Right lobe of liver (tissue), 6 donors: ENCODE data around the gene ARNT2. TPM values are rescaled to one million over a fixed set of nuclear protein-coding genes. Genes with fewer than 3 reads are reported as not detected.
"Not testable (repeated sequence)": the region's sequence is repeated elsewhere in the genome, so short reads cannot be mapped to it uniquely, and the experiment has no call there.

Source experiments
- ATAC-seq, 4 donors: fragments of 200-7000 bp; cut with Tn5 transposase; one replicate each; pipeline ENCODE4 v1.9.1; 2020; ENCODE audit warnings: mild to moderate bottlenecking in 4 of 4, moderate library complexity in 4 of 4
- DNase-seq, 3 donors: peaks; one replicate each; pipeline ENCODE4 v3.0.0-alpha.2; 2020
- H3K27ac ChIP-seq, 3 donors: fragments of 200-600 bp; one replicate each; pipeline ENCODE4 v1.8.0; 2022
- H3K27me3 ChIP-seq, 2 donors: fragments of 200-600 bp; one replicate each; pipeline ENCODE4 v1.8.0; 2022
- H3K36me3 ChIP-seq, 4 donors: fragments of 200-600 bp; sonication (generic) in 1 of 4; one replicate each; pipeline versions ENCODE4 v1.5.1 to v1.8.0; 2017 to 2022; ENCODE audit warnings: control low read depth in 1 of 4
- H3K4me1 ChIP-seq, 4 donors: fragments of 200-600 bp; sonication (generic) in 1 of 4; one replicate each; pipeline versions ENCODE4 v1.5.1 to v1.8.0; 2017 to 2022; ENCODE audit warnings: control low read depth in 1 of 4
- H3K4me3 ChIP-seq, 3 donors: fragments of 200-600 bp; one replicate each; pipeline ENCODE4 v1.8.0; 2022
- H3K9me3 ChIP-seq, 4 donors: fragments of 200-600 bp; sonication (generic) in 1 of 4; one replicate each; pipeline versions ENCODE4 v1.5.1 to v1.8.0; 2017 to 2022; ENCODE audit warnings: control low read depth in 1 of 4
- POLR2A ChIP-seq: fragments of 450-650 bp; IDR thresholded peaks from one replicate; pipeline ENCODE4 v1.6.1; 2017; ENCODE audit warnings: antibody characterized with exemption, mild to moderate bottlenecking
- WGBS: methylation state at CpG from one replicate; pipeline ENCODE4 v1.1.6; 2018; ENCODE audit warnings: low coverage, low lambda C conversion rate; ENCODE audit not compliant: insufficient coverage; ENCODE audit errors: missing lambda C conversion rate; 5-methylcytosine and 5-hydroxymethylcytosine counted together
- intact Hi-C, 2 donors: fragments of 100-400 bp; cut with DNase I; formaldehyde crosslinking; loops; one replicate each; pipeline versions ENCODE4 v1.11.2 to v1.14.1; 2022
- total RNA-seq, 6 experiments: library from RNA; depleted of rRNA in 2 of 6; stranded (reverse); fragments of >200 nt in 2 of 6; fragmentation: NEBNext Ultra II Directional in 3 of 6; extraction: Animal tissue kit (Norgen Biotek cat#: 25700) in 3 of 6; gene quantifications; one replicate each; pipeline versions ENCODE4 v1.1.0 to v1.2.4, GENCODE V29; 2016 to 2023
- TF ChIP-seq, protein P1 (sequence below), 4 donors: fragments of 200-600 bp in 3 of 4; fragments of 450-650 bp in 1 of 4; IDR thresholded peaks; one replicate each; pipeline versions ENCODE4 v1.5.1 to v1.8.0; 2016 to 2022; ENCODE audit warnings: antibody characterized with exemption in 4 of 4, mild to moderate bottlenecking in 2 of 4
- donor health status: DM: no; HTN: yes; CAD: no.
- donor health status: DM: no; HTN: no; CAD: no.
- donor health status: DM: no; HTN: no; CAD: no.
- donor health status: DM: no; HTN: yes; CAD: no.
- donor health status: DM: no; HTN: yes; CAD: no.

ARNT2 gene
- total RNA-seq, 6 experiments from 2014 or later = 0.12 to 1.3 (median 0.46) TPM

DNA sequence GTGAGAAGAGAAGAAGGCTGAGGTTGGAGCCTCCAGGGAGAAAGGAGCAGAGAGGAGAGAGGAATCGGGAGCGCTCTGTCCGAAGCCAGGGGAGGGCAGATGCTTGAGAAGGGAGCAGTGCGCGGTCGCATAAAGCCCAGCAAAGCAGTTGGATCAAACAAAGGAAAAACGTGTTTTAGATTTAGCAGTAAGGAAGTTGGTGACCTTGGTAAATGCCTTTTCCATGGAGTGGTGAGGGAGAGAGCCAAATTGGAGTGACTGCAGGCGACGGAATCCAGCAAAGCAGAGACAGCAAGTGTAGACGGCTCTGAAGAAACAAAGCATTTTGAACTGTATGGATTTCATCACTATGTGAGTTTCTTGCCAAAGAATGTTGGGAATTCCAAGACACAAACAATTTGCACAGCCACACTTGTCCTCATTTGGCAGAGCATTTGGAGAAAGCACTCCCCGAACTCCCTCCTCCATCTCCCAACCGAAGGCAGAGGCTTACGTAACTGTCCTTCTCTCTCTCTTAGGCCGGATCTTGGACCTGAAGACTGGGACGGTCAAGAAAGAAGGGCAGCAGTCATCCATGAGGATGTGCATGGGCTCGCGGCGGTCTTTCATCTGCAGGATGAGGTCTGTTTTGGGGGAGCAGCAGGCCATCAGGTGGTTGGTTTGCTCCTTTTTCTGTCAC, 103.6 kb downstream of the ARNT2 start:
- DNase-seq (no peak), ATAC-seq (peak in 2 of 4 donors; percentile 32 to 34)
- Histone ChIP-seq H3K4me3 (no peak overlapping the region), H3K4me1 (no peaks in the 10 kb centered on the region), H3K27me3 (no peaks in the 10 kb centered on the region), H3K9me3 (no peaks in the 10 kb centered on the region), H3K27ac (no peak overlapping the region), H3K36me3 (no peaks in the 10 kb centered on the region)
- WGBS = 53% methylated on average over 15 of the region's 18 CpGs
- intact Hi-C loops = no loop called here
- TF ChIP-seq POLR2A = no peak
- TF ChIP-seq, protein P1, sequence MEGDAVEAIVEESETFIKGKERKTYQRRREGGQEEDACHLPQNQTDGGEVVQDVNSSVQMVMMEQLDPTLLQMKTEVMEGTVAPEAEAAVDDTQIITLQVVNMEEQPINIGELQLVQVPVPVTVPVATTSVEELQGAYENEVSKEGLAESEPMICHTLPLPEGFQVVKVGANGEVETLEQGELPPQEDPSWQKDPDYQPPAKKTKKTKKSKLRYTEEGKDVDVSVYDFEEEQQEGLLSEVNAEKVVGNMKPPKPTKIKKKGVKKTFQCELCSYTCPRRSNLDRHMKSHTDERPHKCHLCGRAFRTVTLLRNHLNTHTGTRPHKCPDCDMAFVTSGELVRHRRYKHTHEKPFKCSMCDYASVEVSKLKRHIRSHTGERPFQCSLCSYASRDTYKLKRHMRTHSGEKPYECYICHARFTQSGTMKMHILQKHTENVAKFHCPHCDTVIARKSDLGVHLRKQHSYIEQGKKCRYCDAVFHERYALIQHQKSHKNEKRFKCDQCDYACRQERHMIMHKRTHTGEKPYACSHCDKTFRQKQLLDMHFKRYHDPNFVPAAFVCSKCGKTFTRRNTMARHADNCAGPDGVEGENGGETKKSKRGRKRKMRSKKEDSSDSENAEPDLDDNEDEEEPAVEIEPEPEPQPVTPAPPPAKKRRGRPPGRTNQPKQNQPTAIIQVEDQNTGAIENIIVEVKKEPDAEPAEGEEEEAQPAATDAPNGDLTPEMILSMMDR (IDR thresholded peaks at IDR 0.05) = no peak

DNA sequence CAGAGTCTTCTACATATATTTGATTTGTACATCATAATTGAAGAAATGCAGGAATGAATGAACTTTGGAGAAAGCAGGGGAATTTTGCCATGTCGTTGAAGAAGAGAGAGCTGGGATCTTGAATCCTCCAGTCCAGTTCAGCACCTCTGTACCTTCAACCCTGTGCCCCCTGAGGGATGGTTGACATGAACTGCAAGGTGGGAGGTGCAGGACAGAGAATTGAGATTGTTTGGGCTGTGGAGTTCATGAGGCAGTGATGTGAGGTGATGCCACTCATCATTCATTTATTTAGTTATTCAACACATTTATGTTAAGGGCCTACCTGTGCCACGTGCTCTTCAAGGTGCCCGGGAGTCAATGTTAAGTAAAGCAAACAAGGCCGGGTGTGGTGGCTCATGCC, 104.6 kb downstream of the ARNT2 start:
- H3K27ac ChIP-seq = no peak overlapping the region
- no peaks in the 10 kb centered on the region for H3K27me3 ChIP-seq
- H3K9me3 ChIP-seq = no peaks in the 10 kb centered on the region
- H3K4me3 ChIP-seq = no peak overlapping the region
- intact Hi-C loops = no loop called here
- no peak for DNase-seq
- 66% methylated on average over 3 of the region's 4 CpGs for WGBS
- TF ChIP-seq, protein P1 (IDR thresholded peaks at IDR 0.05) = no peak
- TF ChIP-seq POLR2A = no peak
- H3K4me1 ChIP-seq = no peaks in the 10 kb centered on the region
- no peaks in the 10 kb centered on the region for H3K36me3 ChIP-seq
- ATAC-seq = no peak

DNA sequence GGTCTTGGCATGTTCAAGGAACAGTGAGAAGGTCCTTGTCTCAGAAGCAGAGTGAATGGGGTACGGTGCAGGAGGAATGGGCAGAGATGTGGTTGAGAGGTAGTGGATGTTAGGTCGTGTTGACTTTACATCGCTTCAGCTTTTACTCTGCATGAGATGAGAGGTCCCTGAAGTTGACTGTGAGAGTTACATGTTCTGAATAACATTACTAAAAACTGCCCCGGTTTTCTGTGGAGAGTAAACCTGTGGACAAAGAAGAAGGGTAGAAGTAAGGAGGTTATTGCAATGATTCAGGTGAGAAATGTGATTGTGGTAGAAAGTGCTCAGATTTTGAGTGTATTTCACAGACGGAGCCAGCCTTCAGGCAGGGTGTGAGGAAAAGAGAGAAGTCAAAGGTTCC, 105.6 kb downstream of the ARNT2 start:
- Histone ChIP-seq H3K4me1 (no peaks in the 10 kb centered on the region), H3K9me3 (no peaks in the 10 kb centered on the region), H3K27ac (no peak overlapping the region), H3K27me3 (no peaks in the 10 kb centered on the region), H3K36me3 (no peaks in the 10 kb centered on the region), H3K4me3 (no peak overlapping the region)
- 72% methylated on average over 5 of the region's 5 CpGs for WGBS
- DNase-seq (no peak), ATAC-seq (no peak)
- TF ChIP-seq POLR2A = no peak
- TF ChIP-seq, protein P1 (IDR thresholded peaks at IDR 0.05) = no peak
- intact Hi-C loops = no loop called here

DNA sequence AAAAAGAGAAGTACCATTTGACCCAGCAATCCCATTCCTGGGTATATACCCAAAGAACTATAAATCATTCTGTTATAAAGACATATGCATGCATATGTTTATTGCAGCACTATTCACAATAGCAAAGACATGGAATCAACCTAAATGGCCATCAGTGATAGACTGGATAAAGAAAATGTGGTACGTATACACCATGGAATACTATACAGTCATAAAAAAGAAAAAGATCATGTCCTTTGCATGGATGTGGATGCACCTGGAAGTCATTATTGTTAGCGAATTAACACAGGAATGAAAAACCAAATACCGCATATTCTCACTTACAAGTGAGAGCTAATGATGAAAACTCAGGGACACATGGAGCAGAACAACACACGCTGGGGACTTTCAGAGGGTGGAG, 106.8 kb downstream of the ARNT2 start:
- H3K27me3 ChIP-seq, H3K27ac ChIP-seq, DNase-seq, intact Hi-C loops, H3K9me3 ChIP-seq, H3K4me3 ChIP-seq, H3K36me3 ChIP-seq, ATAC-seq, H3K4me1 ChIP-seq: not testable (repeated sequence)
- 89% methylated on average over 4 of the region's 4 CpGs for WGBS

DNA sequence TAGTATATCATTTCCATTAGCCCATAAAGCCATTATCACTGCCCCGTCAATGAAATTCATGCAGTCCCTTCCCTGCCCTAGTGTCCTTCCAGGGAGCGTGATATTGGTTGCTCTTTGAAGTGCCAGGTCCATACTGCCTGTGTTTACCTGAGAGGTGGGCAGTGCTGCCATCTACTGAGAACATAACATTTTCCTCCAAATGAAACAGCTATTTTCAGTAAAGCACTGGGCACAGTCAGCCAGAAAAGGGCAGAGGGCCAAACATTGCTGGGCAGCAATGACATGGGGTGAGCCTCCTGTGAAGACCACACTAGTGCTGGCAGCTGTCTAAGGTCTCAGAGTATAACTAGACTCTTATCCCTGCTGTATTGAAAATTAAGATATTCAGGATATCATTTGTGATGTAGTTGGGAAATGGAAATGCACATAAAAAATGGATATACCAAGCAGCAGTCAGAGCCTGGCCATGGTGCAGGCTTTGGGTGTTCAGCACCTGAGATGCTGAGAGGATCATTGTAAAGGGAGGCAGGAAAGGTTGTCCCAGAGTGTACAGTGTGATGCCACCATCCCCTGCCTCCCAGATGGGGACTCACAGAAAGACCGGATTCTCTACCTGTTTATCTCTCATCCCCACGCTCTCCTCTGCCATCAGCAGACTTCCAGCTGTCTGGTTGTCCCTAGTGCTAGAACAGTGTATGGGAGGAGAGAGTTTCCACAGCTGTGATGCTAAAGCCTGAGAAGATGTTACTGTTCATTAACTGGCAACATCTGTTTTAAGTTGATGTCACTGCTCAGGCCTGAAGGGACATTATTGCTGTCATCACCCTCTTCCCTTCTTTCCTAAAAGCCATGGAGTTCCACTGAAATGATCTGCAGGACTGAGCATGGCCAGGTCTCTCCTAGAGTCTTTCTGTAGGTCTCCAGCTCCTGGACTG, 108.8 kb downstream of the ARNT2 start:
- TF ChIP-seq, protein P1 (IDR thresholded peaks at IDR 0.05) = peak in 2 of 4 donors; percentile 24 to 26
- TF ChIP-seq POLR2A = no peak
- DNase-seq = no peak
- Histone ChIP-seq H3K36me3 (no peaks in the 10 kb centered on the region), H3K9me3 (peaks cover 0 to 2% (median 0%) of the 10 kb centered on the region in 4 donors), H3K27me3 (no peaks in the 10 kb centered on the region), H3K27ac (no peak overlapping the region), H3K4me1 (no peaks in the 10 kb centered on the region), H3K4me3 (no peak overlapping the region)
- peak; percentile 24 to 62 (median 56) for ATAC-seq
- WGBS = 62% methylated on average over 3 of the region's 4 CpGs
- intact Hi-C loops = no loop called here
